ENCODE data around the gene MRTFA.

- TF ChIP-seq, protein P1, sequence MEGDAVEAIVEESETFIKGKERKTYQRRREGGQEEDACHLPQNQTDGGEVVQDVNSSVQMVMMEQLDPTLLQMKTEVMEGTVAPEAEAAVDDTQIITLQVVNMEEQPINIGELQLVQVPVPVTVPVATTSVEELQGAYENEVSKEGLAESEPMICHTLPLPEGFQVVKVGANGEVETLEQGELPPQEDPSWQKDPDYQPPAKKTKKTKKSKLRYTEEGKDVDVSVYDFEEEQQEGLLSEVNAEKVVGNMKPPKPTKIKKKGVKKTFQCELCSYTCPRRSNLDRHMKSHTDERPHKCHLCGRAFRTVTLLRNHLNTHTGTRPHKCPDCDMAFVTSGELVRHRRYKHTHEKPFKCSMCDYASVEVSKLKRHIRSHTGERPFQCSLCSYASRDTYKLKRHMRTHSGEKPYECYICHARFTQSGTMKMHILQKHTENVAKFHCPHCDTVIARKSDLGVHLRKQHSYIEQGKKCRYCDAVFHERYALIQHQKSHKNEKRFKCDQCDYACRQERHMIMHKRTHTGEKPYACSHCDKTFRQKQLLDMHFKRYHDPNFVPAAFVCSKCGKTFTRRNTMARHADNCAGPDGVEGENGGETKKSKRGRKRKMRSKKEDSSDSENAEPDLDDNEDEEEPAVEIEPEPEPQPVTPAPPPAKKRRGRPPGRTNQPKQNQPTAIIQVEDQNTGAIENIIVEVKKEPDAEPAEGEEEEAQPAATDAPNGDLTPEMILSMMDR (IDR thresholded peaks at IDR 0.05) = no peak
- TF ChIP-seq POLR2A (IDR thresholded peaks at IDR 0.05) = no peak
These were observed 93.5 kb downstream of the MRTFA start for GRCh38 chr22:40542821-40543540.
